Suppressor macrophage treated with lipopolysaccharide for 4 hours (primary cell): ENCODE measurements around the gene CAMKK2.
A peak's percentile ranks its signal among the peaks of the same experiment; 100 is the strongest.
"Not testable (repeated sequence)": the region's sequence is repeated elsewhere in the genome, so short reads cannot be mapped to it uniquely, and the experiment has no call there.

Experiments
- DNase-seq: peaks from one replicate; pipeline ENCODE4 v3.0.0-alpha.2; 2020

Gene CAMKK2

DNA sequence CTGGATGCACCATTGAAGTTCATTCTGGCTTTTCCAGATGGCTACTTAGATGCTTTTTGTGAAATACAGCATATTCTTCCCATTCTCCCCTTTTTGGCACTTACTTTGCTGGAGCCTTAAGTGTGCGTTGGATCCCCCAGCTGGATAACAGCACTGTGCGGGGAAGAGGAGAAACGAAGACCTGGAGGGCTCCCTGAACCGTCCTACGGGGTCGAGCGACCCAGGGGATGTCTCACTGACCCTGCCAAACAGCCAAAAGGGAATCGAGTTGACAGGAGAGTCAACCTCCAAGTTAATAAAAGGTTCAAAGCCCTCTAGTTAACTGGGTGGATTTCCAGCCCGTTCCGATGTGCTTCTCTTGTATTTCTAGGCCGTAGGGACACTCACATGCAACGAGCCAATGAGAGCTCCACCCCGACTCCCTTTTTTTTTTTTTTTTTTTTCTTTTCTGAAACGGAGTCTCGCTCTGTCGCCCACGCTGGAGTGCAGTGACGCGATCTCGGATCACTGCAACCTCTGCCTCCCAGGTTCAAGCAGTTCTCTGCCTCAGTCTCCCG, 1.0 kb upstream of the CAMKK2 start:
- DNase-seq = peak; percentile 51

GRCh38 chr12:121295746-121296617, 527 bp downstream of the CAMKK2 start:
- peak; percentile 50 for DNase-seq

DNA sequence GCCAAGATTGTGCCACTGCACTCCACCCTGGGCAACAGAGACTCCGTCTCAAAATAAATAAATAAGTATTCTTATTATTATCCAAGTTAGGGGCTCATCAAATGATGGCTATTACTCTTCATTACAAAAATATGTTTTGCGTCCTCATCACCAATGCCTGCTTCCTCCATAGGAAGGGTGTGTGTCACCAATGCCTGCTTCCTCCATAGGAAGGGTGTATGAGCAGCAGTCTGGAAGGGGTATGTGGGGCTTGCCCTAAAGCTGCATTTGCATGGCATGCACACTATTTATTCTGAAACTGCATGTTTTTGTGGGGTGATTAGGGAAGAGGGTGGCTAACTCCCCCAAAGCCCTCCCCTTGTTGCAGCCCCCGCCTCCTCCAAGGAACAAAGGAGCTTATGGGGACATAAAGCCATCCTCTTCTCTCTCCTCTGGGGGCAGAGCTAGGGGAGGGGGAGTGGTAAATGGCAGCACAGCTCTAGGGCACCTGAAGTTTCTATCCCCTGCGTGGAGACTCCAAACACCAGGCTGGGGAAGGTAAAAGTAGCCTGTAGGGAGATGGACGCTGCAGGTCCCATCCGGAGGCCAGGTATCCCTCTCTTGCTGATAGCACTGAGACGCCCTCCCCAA, 1.3 kb downstream of the CAMKK2 start:
- peak; percentile 62 for DNase-seq

- DNase-seq = no peak
Measured at GRCh38 chr12:121294151-121294889, 2.2 kb downstream of the CAMKK2 start.

GRCh38 chr12:121293603-121294002, 2.9 kb downstream of the CAMKK2 start:
- DNase-seq = no peak

GRCh38 chr12:121290410-121290809, 6.1 kb downstream of the CAMKK2 start:
- DNase-seq = no peak

DNA sequence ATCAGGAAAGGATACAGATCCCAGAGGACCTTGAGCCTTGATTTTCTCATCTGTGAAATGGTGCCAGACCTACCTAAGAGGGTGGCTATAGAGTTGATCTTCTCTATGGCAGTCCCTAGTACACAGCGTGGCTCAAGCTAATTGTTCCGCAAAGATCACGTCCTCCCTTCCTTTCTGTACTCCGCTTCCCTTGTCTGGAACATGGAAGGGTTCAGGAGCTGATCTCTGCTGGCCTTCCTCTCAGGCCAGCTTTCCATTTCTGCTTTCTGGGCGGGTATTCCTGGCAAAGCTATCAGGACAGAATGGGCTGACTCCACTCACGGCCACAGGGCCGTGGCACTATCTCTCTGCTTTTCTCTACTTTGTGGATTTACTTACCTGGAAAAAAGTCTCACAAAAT, 6.5 kb downstream of the CAMKK2 start:
- DNase-seq = no peak

GRCh38 chr12:121288986-121289385, 7.5 kb downstream of the CAMKK2 start:
- DNase-seq = peak; percentile 10

DNA sequence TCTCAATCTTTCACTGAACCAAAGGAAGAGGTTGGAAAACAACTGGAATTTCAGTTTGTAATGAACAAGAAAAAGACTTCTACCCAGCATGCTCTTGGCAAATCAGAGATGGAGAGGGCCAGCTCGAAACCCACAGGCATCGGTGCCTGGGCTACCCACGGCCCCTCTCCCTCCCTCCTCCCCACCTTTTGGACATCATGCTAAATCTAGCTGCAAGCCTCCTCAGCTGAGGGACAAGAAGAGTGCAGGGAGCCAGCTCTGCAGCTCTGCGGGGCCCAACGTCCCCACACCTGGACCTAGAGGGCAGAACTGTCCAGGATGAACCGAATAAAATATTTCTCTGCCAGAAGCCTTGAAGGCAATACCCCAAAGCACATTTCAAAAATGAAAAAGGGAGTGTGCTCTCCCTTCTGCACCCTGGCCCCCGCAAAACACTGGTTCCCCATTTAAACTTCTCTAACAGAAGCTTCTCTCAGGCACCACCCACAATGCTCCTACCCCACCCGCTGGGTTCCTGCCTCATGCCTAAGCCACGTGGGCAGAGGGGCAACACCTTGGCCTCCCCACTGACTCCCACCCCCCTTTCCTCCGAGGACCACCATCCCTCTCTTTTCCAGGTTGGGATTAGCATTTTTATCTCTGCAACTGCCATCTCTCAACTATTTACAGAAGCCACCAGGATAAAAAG, 8.2 kb downstream of the CAMKK2 start:
- DNase-seq = peak; percentile 52

GRCh38 chr12:121287267-121287954, 9.1 kb downstream of the CAMKK2 start:
- DNase-seq = peak; percentile 87

DNA sequence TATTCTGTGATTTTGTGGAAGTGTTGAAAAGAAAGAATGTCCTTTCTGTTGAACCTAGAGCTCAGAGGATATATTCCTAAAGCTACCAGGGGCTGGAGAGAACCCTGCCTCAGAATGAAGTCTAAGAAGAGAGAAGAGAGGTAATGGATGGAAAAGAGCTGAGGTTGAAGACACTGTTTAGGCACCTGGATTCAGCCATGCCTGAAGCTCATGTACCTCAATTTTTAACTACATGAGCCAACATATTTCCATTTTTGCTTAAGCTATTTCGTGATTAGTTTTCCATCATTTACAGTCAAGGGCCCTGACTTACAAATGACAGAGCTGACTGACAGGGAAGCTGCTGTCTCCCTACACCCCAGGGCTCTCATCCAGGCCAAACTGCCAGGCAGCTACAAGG, 10.7 kb downstream of the CAMKK2 start:
- DNase-seq = no peak

- no peak for DNase-seq
Measured at GRCh38 chr12:121284551-121285390, 11.7 kb downstream of the CAMKK2 start.

DNA sequence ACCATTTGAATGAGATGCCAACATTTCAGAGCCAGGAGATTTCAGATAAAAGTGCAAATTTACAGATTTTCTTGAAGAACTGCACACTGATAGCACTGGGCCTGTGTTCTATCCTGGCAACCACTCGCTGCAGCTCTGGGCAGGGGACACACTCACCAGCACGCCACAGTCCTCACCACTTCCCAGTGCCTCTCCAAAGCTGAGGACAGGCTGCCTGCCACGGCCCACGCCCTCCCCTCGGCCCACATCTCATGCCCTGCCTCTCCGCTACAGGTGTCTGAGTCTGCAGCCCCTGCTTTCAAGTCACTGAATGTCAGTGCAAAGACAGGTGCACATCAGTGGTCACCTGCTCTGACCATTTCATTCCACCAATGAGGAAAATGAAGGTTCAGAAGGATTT, 12.7 kb downstream of the CAMKK2 start:
- no peak for DNase-seq

GRCh38 chr12:121283388-121283787, 13.1 kb downstream of the CAMKK2 start:
- DNase-seq = no peak

- not testable (repeated sequence) for DNase-seq
Measured at GRCh38 chr12:121282910-121283309, 13.6 kb downstream of the CAMKK2 start.

DNA sequence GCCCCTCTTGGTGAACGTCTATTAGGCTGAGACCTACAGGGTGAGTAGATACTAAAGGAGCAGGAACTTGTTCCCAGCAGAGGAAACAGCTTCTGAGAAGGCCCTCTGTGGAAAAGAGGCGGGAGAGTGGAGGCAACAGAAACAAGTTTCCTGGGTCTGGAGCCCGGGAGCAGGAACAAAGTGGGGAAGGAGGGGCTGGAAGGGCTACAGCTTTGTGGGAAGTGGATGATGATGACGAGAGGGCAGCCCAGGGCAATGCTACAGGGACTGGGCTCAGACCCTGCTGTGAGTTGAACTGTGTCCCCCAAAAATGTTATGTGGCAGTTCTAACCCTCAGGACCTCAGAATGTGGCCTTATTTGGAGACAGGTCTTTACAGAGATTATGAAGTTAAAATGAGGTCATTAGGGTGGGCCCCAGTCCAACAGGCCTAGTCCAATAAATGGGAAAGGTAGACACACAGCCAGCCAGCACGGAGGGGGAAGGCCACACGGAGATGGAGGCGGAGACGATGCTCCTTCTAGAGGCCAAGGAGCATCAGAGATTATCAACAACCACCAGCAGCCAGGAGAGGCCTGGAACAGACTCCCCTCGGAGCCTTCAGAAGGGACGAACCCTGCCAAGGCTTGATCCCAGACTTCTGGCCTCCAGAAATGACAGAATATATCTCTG, 14.3 kb downstream of the CAMKK2 start:
- DNase-seq = no peak

DNA sequence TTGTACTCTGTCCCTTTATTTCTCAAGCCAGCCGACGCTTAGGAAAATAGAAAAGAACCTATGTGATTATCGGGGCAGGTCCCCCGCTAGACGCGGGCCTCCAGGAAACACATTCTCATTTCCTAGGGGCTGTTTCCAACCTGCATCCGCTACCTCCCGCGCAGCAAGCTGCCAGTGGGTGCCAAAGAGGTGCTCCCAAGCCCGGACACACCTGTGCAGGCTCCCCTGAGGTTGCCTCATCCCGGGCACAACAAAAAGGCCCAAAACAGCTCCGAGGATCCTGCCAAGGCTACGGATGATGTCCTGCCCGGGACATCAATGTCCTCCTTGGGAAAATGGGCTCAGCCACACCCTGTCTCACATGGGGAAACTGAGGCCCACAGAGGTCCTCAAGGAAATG, 15.4 kb downstream of the CAMKK2 start:
- DNase-seq = not testable (repeated sequence)

- DNase-seq = not testable (repeated sequence)
Measured at GRCh38 chr12:121280531-121280930, 16.0 kb downstream of the CAMKK2 start.

GRCh38 chr12:121279507-121279915, 17.0 kb downstream of the CAMKK2 start:
- no peak for DNase-seq

DNA sequence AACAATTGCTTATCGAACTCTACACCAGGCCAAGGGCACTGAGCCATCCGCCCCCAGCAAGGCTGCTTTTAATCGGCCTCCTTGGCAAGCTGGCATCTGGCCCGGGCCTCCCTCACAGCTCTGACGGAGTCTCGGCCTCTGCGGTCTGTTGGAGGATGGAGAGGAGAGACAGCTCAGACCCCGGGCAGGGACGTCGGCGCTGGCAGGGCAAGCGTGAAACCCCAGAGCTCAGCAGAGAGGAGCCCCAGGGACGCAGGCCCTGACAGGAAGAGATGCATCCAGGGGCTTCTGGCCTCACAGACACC, 17.5 kb downstream of the CAMKK2 start:
- DNase-seq = no peak
